Ascending aorta (tissue), 2 donors: ENCODE measurements around the gene PIWIL1. TPM values are rescaled to one million over a fixed set of nuclear protein-coding genes. Genes with fewer than 3 reads are reported as not detected.

Experiments
- DNase-seq, 2 donors: peaks; one replicate each; pipeline ENCODE4 v3.0.0-alpha.2; 2019; ENCODE audit warnings: low spot score in 2 of 2
- H3K27ac ChIP-seq, 2 donors: fragments of 200-600 bp; sonication (generic); one replicate each; pipeline ENCODE4 v1.5.1; 2016 to 2017; ENCODE audit warnings: mild to moderate bottlenecking in 1 of 2
- H3K27me3 ChIP-seq: fragments of 200-600 bp; sonication (generic); one replicate; pipeline ENCODE4 v1.5.1; 2017
- H3K36me3 ChIP-seq, 2 donors: fragments of 200-600 bp; sonication (generic); one replicate each; pipeline ENCODE4 v1.5.1; 2016
- H3K4me1 ChIP-seq, 2 donors: fragments of 200-600 bp; sonication (generic); one replicate each; pipeline ENCODE4 v1.5.1; 2016 to 2017; ENCODE audit warnings: mild to moderate bottlenecking in 1 of 2
- H3K4me3 ChIP-seq, 2 donors: fragments of 200-600 bp; sonication (generic); one replicate each; pipeline ENCODE4 v1.5.1; 2016 to 2017; ENCODE audit warnings: mild to moderate bottlenecking in 1 of 2
- H3K9me3 ChIP-seq, 2 donors: fragments of 200-600 bp; sonication (generic); one replicate each; pipeline ENCODE4 v1.5.1; 2016
- CTCF ChIP-seq, 3 experiments: fragments of 200-600 bp in 2 of 3; fragments of 450-650 bp in 1 of 3; sonication (generic) in 2 of 3; IDR thresholded peaks; one replicate each; pipeline ENCODE4 v1.5.1; 2016 to 2019; ENCODE audit warnings: antibody characterized with exemption in 3 of 3, mild to moderate bottlenecking in 1 of 3, moderate library complexity in 1 of 3
- intact Hi-C: fragments of 100-400 bp; cut with DNase I; formaldehyde crosslinking; loops from one replicate; pipeline ENCODE4 v1.15.1; 2023
- total RNA-seq: library from RNA; depleted of rRNA; stranded (reverse); fragments of >200 nt; gene quantifications from one replicate; pipeline ENCODE4 v1.1.0, GENCODE V29; 2016

PIWIL1 gene
- total RNA-seq, 1 donor from 2014 or later = not detected

- TF ChIP-seq CTCF (IDR thresholded peaks at IDR 0.05) = no peak
- Histone ChIP-seq H3K4me1 (no peaks in the 10 kb centered on the region), H3K36me3 (no peaks in the 10 kb centered on the region), H3K4me3 (no peak overlapping the region), H3K27me3 (no peaks in the 10 kb centered on the region), H3K9me3 (no peaks in the 10 kb centered on the region), H3K27ac (no peak overlapping the region)
- intact Hi-C loops = no loop called here
- DNase-seq = no peak
Measured at GRCh38 chr12:130344529-130344928, 6.8 kb downstream of the PIWIL1 start.

GRCh38 chr12:130345292-130345691 lies 7.6 kb downstream of the PIWIL1 start:
- Histone ChIP-seq H3K27ac (no peak overlapping the region), H3K9me3 (no peaks in the 10 kb centered on the region), H3K36me3 (no peaks in the 10 kb centered on the region), H3K27me3 (no peaks in the 10 kb centered on the region), H3K4me3 (no peak overlapping the region), H3K4me1 (no peaks in the 10 kb centered on the region)
- no peak for DNase-seq
- TF ChIP-seq CTCF (IDR thresholded peaks at IDR 0.05) = no peak
- intact Hi-C loops = no loop called here

GRCh38 chr12:130347588-130347987 lies 9.9 kb downstream of the PIWIL1 start:
- no peak for TF ChIP-seq CTCF (IDR thresholded peaks at IDR 0.05)
- Histone ChIP-seq H3K4me3 (no peak overlapping the region), H3K27me3 (no peaks in the 10 kb centered on the region), H3K9me3 (no peaks in the 10 kb centered on the region), H3K27ac (no peak overlapping the region), H3K4me1 (no peaks in the 10 kb centered on the region), H3K36me3 (no peaks in the 10 kb centered on the region)
- intact Hi-C loops = no loop called here
- DNase-seq = no peak

- H3K4me3 ChIP-seq = no peak overlapping the region
- no peak for DNase-seq
- H3K27ac ChIP-seq = no peak overlapping the region
- TF ChIP-seq CTCF (IDR thresholded peaks at IDR 0.05) = no peak
- intact Hi-C loops = no loop called here
- H3K36me3 ChIP-seq = no peaks in the 10 kb centered on the region
- H3K9me3 ChIP-seq = no peaks in the 10 kb centered on the region
- H3K27me3 ChIP-seq = no peaks in the 10 kb centered on the region
- no peaks in the 10 kb centered on the region for H3K4me1 ChIP-seq
Measured at GRCh38 chr12:130350715-130351114, 13.0 kb downstream of the PIWIL1 start.

- no peak for TF ChIP-seq CTCF (IDR thresholded peaks at IDR 0.05)
- intact Hi-C loops = no loop called here
- H3K4me3 ChIP-seq = no peak overlapping the region
- no peaks in the 10 kb centered on the region for H3K4me1 ChIP-seq
- no peak overlapping the region for H3K27ac ChIP-seq
- no peaks in the 10 kb centered on the region for H3K36me3 ChIP-seq
- no peak for DNase-seq
- no peaks in the 10 kb centered on the region for H3K9me3 ChIP-seq
- no peaks in the 10 kb centered on the region for H3K27me3 ChIP-seq
Measured at GRCh38 chr12:130351326-130351725, 13.6 kb downstream of the PIWIL1 start.

- intact Hi-C loops = no loop called here
- Histone ChIP-seq H3K9me3 (no peaks in the 10 kb centered on the region), H3K4me3 (no peak overlapping the region), H3K4me1 (no peaks in the 10 kb centered on the region), H3K27ac (no peak overlapping the region), H3K27me3 (no peaks in the 10 kb centered on the region), H3K36me3 (no peaks in the 10 kb centered on the region)
- TF ChIP-seq CTCF (IDR thresholded peaks at IDR 0.05) = no peak
- DNase-seq = no peak
Measured at GRCh38 chr12:130353081-130353480, 15.4 kb downstream of the PIWIL1 start.
